Tibial nerve (tissue), 4 donors: ENCODE data around the gene IFT57. TPM values are rescaled to one million over a fixed set of nuclear protein-coding genes. Genes with fewer than 3 reads are reported as not detected.
"Not testable (repeated sequence)": the region's sequence is repeated elsewhere in the genome, so short reads cannot be mapped to it uniquely, and the experiment has no call there.

Experiments used
- DNase-seq, 2 donors: peaks; one replicate each; pipeline ENCODE4 v3.0.0-alpha.2; 2019; ENCODE audit warnings: low spot score in 2 of 2
- H3K27ac ChIP-seq, 4 donors: fragments of 200-600 bp; sonication (generic) in 3 of 4; one replicate each; pipeline ENCODE4 v1.5.1; 2017 to 2019; ENCODE audit warnings: mild to moderate bottlenecking in 1 of 4
- H3K27me3 ChIP-seq, 2 donors: fragments of 200-600 bp; sonication (generic) in 1 of 2; one replicate each; pipeline versions ENCODE4 v1.5.1 to v1.6.0; 2017 to 2019
- H3K36me3 ChIP-seq, 3 donors: fragments of 200-600 bp; sonication (generic); one replicate each; pipeline ENCODE4 v1.5.1; 2018 to 2019
- H3K4me1 ChIP-seq, 4 donors: fragments of 200-600 bp; sonication (generic) in 3 of 4; one replicate each; pipeline ENCODE4 v1.5.1; 2017 to 2019
- H3K4me3 ChIP-seq, 4 donors: fragments of 200-600 bp; sonication (generic) in 3 of 4; one replicate each; pipeline ENCODE4 v1.5.1; 2017 to 2019; ENCODE audit warnings: mild to moderate bottlenecking in 1 of 4, moderate library complexity in 1 of 4
- H3K9me3 ChIP-seq, 4 donors: fragments of 200-600 bp; sonication (generic) in 3 of 4; one replicate each; pipeline ENCODE4 v1.5.1; 2017 to 2019
- EP300 ChIP-seq, 2 donors: sonication (generic); formaldehyde crosslinking; IDR thresholded peaks; one replicate each; pipeline ENCODE4 v1.6.1; 2017; ENCODE audit warnings: antibody characterized with exemption in 2 of 2, mild to moderate bottlenecking in 1 of 2
- POLR2A ChIP-seq, 2 donors: fragments of 450-650 bp; IDR thresholded peaks; one replicate each; pipeline ENCODE4 v1.6.1; 2017; ENCODE audit warnings: antibody characterized with exemption in 2 of 2, mild to moderate bottlenecking in 2 of 2, moderate library complexity in 2 of 2
- WGBS, 2 donors: methylation state at CpG; one replicate each; pipeline ENCODE4 v1.1.5; 2018; 5-methylcytosine and 5-hydroxymethylcytosine counted together
- total RNA-seq, 4 donors: library from RNA; depleted of rRNA; stranded (reverse); fragments of >200 nt; gene quantifications; one replicate each; pipeline ENCODE4 v1.1.0, GENCODE V29; 2016
- TF ChIP-seq, protein P1 (sequence below), 5 experiments: fragments of 200-600 bp in 3 of 5; fragments of 450-650 bp in 2 of 5; sonication (generic) in 3 of 5; IDR thresholded peaks; one replicate each; pipeline ENCODE4 v1.5.1; 2016 to 2019; ENCODE audit warnings: antibody characterized with exemption in 5 of 5, mild to moderate bottlenecking in 3 of 5, moderate library complexity in 2 of 5

The IFT57 gene
- total RNA-seq, 4 donors from 2014 or later, result 49.6 to 97.1 (median 63.5) TPM

DNA sequence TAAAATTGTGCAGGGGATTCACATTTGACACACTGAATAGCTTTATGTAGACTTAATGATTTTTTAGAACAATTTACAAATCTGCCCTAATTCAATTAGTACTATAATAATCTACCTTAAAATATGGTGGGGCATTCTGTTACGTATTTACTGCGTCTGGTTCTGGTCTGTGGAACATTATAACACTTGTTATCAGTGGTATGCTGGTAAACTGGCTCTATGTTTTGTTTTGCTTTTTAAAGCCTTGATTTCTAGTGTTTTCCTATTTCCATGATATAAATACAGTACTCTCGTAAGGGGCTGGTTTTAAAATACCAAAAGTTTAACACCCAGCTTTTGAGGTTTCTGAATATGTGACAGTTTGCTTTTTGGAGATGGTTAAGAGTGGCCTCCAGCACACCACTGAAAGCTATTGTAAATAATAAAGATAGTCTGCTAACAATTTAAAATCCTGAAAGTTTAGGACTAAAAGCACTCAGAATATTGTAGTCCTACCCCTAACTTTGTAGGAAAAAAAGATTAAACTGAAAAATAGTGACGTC is 65.8 kb downstream of the IFT57 start:
- H3K27me3 ChIP-seq, result no peaks in the 10 kb centered on the region
- TF ChIP-seq EP300 (IDR thresholded peaks at IDR 0.05), result no peak
- TF ChIP-seq POLR2A (IDR thresholded peaks at IDR 0.05), result no peak
- TF ChIP-seq, protein P1, sequence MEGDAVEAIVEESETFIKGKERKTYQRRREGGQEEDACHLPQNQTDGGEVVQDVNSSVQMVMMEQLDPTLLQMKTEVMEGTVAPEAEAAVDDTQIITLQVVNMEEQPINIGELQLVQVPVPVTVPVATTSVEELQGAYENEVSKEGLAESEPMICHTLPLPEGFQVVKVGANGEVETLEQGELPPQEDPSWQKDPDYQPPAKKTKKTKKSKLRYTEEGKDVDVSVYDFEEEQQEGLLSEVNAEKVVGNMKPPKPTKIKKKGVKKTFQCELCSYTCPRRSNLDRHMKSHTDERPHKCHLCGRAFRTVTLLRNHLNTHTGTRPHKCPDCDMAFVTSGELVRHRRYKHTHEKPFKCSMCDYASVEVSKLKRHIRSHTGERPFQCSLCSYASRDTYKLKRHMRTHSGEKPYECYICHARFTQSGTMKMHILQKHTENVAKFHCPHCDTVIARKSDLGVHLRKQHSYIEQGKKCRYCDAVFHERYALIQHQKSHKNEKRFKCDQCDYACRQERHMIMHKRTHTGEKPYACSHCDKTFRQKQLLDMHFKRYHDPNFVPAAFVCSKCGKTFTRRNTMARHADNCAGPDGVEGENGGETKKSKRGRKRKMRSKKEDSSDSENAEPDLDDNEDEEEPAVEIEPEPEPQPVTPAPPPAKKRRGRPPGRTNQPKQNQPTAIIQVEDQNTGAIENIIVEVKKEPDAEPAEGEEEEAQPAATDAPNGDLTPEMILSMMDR (IDR thresholded peaks at IDR 0.05), result no peak
- no peak overlapping the region for H3K27ac ChIP-seq
- H3K9me3 ChIP-seq, result no peaks in the 10 kb centered on the region
- no peaks in the 10 kb centered on the region for H3K4me1 ChIP-seq
- no peak for DNase-seq
- 91 to 92% methylated on average over 4 of the region's 4 CpGs for WGBS, 2 donors
- no peak overlapping the region for H3K4me3 ChIP-seq
- H3K36me3 ChIP-seq, result peaks cover 0 to 6% (median 5%) of the 10 kb centered on the region in 3 donors

DNA sequence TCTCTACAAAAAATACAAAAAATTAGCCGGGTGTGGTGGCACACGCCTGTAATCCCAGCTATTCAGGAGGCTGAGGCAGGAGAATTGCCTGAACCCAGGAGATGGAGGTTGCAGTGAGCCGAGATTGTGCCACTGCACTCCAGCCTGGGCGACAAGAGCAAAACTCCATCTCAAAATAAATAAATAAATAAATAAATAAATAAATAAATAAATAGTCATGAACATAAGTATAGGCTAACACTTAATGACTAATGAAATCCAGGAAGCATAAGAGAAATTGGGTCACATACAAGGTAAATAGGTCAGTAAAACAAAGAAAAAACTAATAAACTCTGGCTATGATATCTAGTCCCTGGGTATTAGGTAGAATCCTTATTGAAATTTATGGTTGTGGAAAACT is 66.6 kb downstream of the IFT57 start:
- not testable (repeated sequence) for DNase-seq, H3K36me3 ChIP-seq, H3K27ac ChIP-seq, H3K9me3 ChIP-seq, H3K27me3 ChIP-seq, H3K4me1 ChIP-seq, H3K4me3 ChIP-seq
- WGBS, 2 donors, result 95 to 97% methylated on average over 4 of the region's 4 CpGs

DNA sequence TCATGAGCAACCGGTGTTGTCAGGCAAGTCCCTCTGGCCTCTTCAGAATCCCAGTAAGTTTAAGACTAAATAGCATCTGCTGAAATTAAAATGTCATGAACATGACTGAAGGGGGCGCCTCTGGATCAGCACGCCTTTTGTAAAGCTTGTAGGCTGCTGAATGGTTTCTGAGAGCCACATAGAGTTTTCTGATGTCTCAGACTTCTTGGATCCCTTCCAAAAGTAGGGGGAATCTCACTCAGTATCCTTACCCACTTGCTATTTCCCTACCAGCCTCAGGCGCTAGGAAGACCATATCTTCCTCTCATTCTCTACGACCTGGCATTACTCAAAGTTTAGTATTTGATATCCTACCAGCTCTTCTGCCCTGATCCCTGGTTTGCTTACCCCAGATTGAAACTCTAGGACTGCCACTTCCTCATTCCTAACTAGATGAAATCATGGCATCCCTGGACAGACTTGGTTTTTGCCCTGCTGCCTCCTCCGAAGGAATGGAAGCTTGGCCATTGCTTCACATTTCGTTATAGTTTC is 68.7 kb downstream of the IFT57 start:
- TF ChIP-seq, protein P1 (IDR thresholded peaks at IDR 0.05), result peak in 2 of 5 experiments; percentile 11 to 20
- no peak for TF ChIP-seq POLR2A (IDR thresholded peaks at IDR 0.05)
- Histone ChIP-seq H3K27me3 (no peaks in the 10 kb centered on the region), H3K4me3 (no peak overlapping the region), H3K4me1 (no peaks in the 10 kb centered on the region), H3K9me3 (no peaks in the 10 kb centered on the region), H3K27ac (no peak overlapping the region), H3K36me3 (no peaks in the 10 kb centered on the region)
- WGBS, 2 donors, result 75 to 78% methylated on average over 7 of the region's 7 CpGs
- no peak for DNase-seq

DNA sequence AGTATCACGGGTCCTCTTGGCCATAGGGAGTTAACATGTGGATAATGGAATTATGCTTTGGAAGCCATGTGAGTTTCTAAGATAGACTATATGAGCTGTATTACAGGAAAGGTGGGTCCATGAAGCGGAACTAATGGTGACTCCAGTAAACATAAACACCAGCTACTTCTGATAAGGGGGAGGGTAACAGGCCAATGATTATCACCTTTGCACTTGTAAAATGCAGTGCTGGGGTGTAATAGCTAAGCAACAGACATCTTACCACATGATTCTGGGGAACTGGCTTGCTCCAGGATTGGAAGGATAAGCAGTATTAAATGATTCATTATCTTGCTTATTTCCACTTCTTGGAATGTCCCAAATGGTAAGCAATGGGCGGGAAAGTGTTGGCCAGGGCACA is 70.0 kb downstream of the IFT57 start:
- no peak overlapping the region for H3K4me3 ChIP-seq
- no peaks in the 10 kb centered on the region for H3K27me3 ChIP-seq
- no peak for DNase-seq
- H3K27ac ChIP-seq, result no peak overlapping the region
- no peaks in the 10 kb centered on the region for H3K9me3 ChIP-seq
- TF ChIP-seq, protein P1 (IDR thresholded peaks at IDR 0.05), result no peak
- TF ChIP-seq POLR2A (IDR thresholded peaks at IDR 0.05) (no peak), EP300 (IDR thresholded peaks at IDR 0.05) (no peak)
- H3K4me1 ChIP-seq, result no peaks in the 10 kb centered on the region
- no peaks in the 10 kb centered on the region for H3K36me3 ChIP-seq
- WGBS, 2 donors, result 72 to 86% methylated on average over 3 of the region's 3 CpGs

DNA sequence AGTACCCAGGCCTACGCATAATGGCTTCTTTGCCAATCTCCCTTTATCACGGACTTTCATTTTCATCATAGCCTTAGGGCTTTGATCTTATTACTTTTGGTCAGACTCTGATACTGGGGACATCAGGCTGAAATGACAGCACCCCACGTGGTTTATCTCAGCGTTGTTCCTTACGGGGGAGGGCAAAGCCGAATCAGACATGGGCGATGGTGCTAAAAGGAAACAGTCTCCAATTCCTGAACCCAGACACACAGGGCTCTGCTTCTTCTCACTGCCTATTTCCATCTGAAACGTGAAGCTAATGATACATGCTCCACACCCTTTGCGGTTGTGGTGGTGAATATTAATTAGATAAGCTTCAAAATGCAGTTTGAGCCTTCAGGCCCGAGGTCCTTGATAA is 72.0 kb downstream of the IFT57 start:
- whole genome bisulfite sequencing, 2 donors, result 74 to 81% methylated on average over 10 of the region's 10 CpGs
- Histone ChIP-seq H3K27me3 (no peaks in the 10 kb centered on the region), H3K9me3 (peaks cover 0 to 12% (median 0%) of the 10 kb centered on the region in 4 donors), H3K4me1 (no peaks in the 10 kb centered on the region), H3K27ac (no peak overlapping the region), H3K36me3 (no peaks in the 10 kb centered on the region), H3K4me3 (no peak overlapping the region)
- no peak for TF ChIP-seq EP300 (IDR thresholded peaks at IDR 0.05)
- no peak for TF ChIP-seq POLR2A (IDR thresholded peaks at IDR 0.05)
- TF ChIP-seq, protein P1 (IDR thresholded peaks at IDR 0.05), result no peak
- DNase-seq, result no peak

DNA sequence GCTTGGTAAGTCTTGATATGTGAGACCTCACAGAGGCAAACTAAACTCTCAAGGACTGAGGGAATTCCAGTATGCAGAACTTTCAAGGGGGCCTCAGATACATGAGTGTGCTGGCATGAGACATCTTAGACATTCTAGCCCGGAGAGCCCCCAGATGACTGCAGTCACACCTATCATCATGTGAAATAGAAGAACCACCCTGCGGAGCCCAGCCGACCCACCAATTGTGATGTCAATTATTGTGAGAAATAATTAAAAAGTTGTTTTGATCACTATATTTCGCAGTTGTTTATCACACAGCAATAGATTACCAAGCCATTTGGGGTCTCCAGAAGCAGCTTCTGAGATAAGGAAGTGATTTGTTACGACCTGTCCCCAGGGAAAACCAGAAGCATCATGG is 76.1 kb downstream of the IFT57 start:
- whole genome bisulfite sequencing, 2 donors, result 93 to 97% methylated on average over 5 of the region's 5 CpGs
- no peak for TF ChIP-seq POLR2A (IDR thresholded peaks at IDR 0.05)
- TF ChIP-seq EP300 (IDR thresholded peaks at IDR 0.05), result no peak
- TF ChIP-seq, protein P1 (IDR thresholded peaks at IDR 0.05), result no peak
- no peaks in the 10 kb centered on the region for H3K36me3 ChIP-seq
- H3K27me3 ChIP-seq, result no peaks in the 10 kb centered on the region
- H3K9me3 ChIP-seq, result peaks cover 0 to 12% (median 0%) of the 10 kb centered on the region in 4 donors
- no peak for DNase-seq
- H3K4me1 ChIP-seq, result no peaks in the 10 kb centered on the region
- no peak overlapping the region for H3K4me3 ChIP-seq
- H3K27ac ChIP-seq, result no peak overlapping the region
